Tibial nerve (tissue), 4 donors: ENCODE measurements around the gene SLC6A6.

Experiments
- EP300 ChIP-seq, 2 donors: sonication (generic); formaldehyde crosslinking; IDR thresholded peaks; one replicate each; pipeline ENCODE4 v1.6.1; 2017; ENCODE audit warnings: antibody characterized with exemption in 2 of 2, mild to moderate bottlenecking in 1 of 2
- POLR2A ChIP-seq, 2 donors: fragments of 450-650 bp; IDR thresholded peaks; one replicate each; pipeline ENCODE4 v1.6.1; 2017; ENCODE audit warnings: antibody characterized with exemption in 2 of 2, mild to moderate bottlenecking in 2 of 2, moderate library complexity in 2 of 2
- TF ChIP-seq, protein P1 (sequence below), 5 experiments: fragments of 200-600 bp in 3 of 5; fragments of 450-650 bp in 2 of 5; sonication (generic) in 3 of 5; IDR thresholded peaks; one replicate each; pipeline ENCODE4 v1.5.1; 2016 to 2019; ENCODE audit warnings: antibody characterized with exemption in 5 of 5, mild to moderate bottlenecking in 3 of 5, moderate library complexity in 2 of 5

DNA sequence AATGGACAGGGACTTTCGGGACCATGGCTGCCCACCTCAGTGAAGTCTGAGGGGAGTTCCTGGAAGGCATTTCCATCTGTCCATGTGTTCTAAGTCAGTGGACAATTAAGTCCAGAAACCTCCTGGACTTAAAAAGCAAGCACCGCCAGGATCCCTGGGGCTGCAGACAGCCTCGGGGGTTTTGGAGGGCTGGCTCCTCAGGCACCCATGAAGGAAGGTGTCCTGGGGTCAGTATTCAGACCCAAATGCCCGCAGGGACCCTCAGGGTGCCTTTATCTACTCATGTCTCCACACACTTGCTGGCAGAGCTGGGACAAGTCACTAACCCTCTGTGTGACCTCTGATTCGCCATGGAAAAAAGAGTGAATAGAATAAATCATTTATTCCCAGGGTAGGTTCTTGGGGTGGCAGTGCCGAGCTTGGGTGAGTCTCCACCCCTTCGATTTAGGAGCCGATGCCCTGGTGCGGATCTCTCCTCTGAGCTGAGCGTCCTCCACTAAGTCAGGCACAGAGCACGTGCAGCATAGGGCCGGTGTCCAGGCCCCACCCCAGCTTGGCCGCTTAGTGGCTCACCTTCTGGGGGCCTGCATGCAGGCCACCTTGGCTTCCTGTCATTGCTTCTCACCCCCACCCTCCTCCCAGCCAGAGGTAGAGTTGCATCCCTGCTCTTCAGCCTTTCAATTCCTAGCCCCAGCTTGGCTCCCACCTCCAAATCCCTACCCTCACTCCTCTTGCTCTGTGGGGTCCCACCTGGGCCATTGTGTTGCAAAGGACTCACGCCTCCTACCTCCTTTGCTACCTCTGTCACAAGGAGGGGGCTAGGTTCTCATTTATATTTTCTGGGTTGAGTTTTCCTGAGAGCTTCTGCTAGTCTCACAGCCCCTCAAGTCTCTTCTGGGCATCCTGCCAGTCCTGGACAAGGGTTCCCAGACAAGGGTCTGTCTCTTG is 19.9 kb downstream of the SLC6A6 start:
- TF ChIP-seq, protein P1, sequence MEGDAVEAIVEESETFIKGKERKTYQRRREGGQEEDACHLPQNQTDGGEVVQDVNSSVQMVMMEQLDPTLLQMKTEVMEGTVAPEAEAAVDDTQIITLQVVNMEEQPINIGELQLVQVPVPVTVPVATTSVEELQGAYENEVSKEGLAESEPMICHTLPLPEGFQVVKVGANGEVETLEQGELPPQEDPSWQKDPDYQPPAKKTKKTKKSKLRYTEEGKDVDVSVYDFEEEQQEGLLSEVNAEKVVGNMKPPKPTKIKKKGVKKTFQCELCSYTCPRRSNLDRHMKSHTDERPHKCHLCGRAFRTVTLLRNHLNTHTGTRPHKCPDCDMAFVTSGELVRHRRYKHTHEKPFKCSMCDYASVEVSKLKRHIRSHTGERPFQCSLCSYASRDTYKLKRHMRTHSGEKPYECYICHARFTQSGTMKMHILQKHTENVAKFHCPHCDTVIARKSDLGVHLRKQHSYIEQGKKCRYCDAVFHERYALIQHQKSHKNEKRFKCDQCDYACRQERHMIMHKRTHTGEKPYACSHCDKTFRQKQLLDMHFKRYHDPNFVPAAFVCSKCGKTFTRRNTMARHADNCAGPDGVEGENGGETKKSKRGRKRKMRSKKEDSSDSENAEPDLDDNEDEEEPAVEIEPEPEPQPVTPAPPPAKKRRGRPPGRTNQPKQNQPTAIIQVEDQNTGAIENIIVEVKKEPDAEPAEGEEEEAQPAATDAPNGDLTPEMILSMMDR (IDR thresholded peaks at IDR 0.05) = no peak
- TF ChIP-seq EP300 (IDR thresholded peaks at IDR 0.05) (no peak), POLR2A (IDR thresholded peaks at IDR 0.05) (no peak)
